Measurements from ENCODE around the gene KBTBD13. TPM values are rescaled to one million over a fixed set of nuclear protein-coding genes. Genes with fewer than 3 reads are reported as not detected.
A peak's percentile ranks its signal among the peaks of the same experiment; 100 is the strongest.

The KBTBD13 gene
- polyA plus RNA-seq, 2 donors: not detected

- peaks cover 0 to 3% of the 10 kb centered on the region in 2 donors for H3K36me3 ChIP-seq (ENCODE audit: control insufficient read depth in 2 of 2, insufficient read depth in 2 of 2, low read length in 1 of 2)
- H3K27ac ChIP-seq (ENCODE audit: low read depth in 2 of 2, low read length in 1 of 2): peak overlapping the region in 1 of 2 donors; percentile 61
- peaks cover 0 to 3% of the 10 kb centered on the region in 2 donors for H3K9me3 ChIP-seq (ENCODE audit: control insufficient read depth in 2 of 2, insufficient read depth in 1 of 2, low read depth in 1 of 2, low read length in 1 of 2)
- H3K4me3 ChIP-seq (ENCODE audit: low read depth in 1 of 2, low read length in 2 of 2): no peak overlapping the region
- H3K4me1 ChIP-seq (ENCODE audit: control insufficient read depth in 2 of 2, insufficient read depth in 2 of 2, low read length in 1 of 2): peaks cover 0 to 7% of the 10 kb centered on the region in 2 donors
- 80 to 86% methylated on average over 16 of the region's 16 CpGs for WGBS, 2 donors
- no peaks in the 10 kb centered on the region for H3K27me3 ChIP-seq (ENCODE audit: control insufficient read depth in 1 of 2, insufficient read depth in 2 of 2, low read length in 2 of 2)
These were observed 17.9 kb upstream of the KBTBD13 start for GRCh38 chr15:65058394-65059368.

GRCh38 chr15:65059369-65059750 is 17.2 kb upstream of the KBTBD13 start:
- H3K4me1 ChIP-seq (ENCODE audit: control insufficient read depth in 2 of 2, insufficient read depth in 2 of 2, low read length in 1 of 2): peaks cover 0 to 6% of the 10 kb centered on the region in 2 donors
- peak overlapping the region; percentile 12 to 61 for H3K27ac ChIP-seq (ENCODE audit: low read depth in 2 of 2, low read length in 1 of 2)
- peaks cover 0 to 3% of the 10 kb centered on the region in 2 donors for H3K36me3 ChIP-seq (ENCODE audit: control insufficient read depth in 2 of 2, insufficient read depth in 2 of 2, low read length in 1 of 2)
- no peak overlapping the region for H3K4me3 ChIP-seq (ENCODE audit: low read depth in 1 of 2, low read length in 2 of 2)
- H3K27me3 ChIP-seq (ENCODE audit: control insufficient read depth in 1 of 2, insufficient read depth in 2 of 2, low read length in 2 of 2): no peaks in the 10 kb centered on the region
- peaks cover 0 to 3% of the 10 kb centered on the region in 2 donors for H3K9me3 ChIP-seq (ENCODE audit: control insufficient read depth in 2 of 2, insufficient read depth in 1 of 2, low read depth in 1 of 2, low read length in 1 of 2)
- 77 to 79% methylated on average over 3 of the region's 3 CpGs for WGBS, 2 donors

GRCh38 chr15:65059931-65060596 is 16.5 kb upstream of the KBTBD13 start:
- peak overlapping the region in 1 of 2 donors; percentile 58 for H3K27ac ChIP-seq (ENCODE audit: low read depth in 2 of 2, low read length in 1 of 2)
- H3K4me1 ChIP-seq (ENCODE audit: control insufficient read depth in 2 of 2, insufficient read depth in 2 of 2, low read length in 1 of 2): no peaks in the 10 kb centered on the region
- peaks cover 0 to 3% of the 10 kb centered on the region in 2 donors for H3K36me3 ChIP-seq (ENCODE audit: control insufficient read depth in 2 of 2, insufficient read depth in 2 of 2, low read length in 1 of 2)
- H3K27me3 ChIP-seq (ENCODE audit: control insufficient read depth in 1 of 2, insufficient read depth in 2 of 2, low read length in 2 of 2): no peaks in the 10 kb centered on the region
- 76 to 82% methylated on average over 4 of the region's 4 CpGs for WGBS, 2 donors
- H3K9me3 ChIP-seq (ENCODE audit: control insufficient read depth in 2 of 2, insufficient read depth in 1 of 2, low read depth in 1 of 2, low read length in 1 of 2): no peaks in the 10 kb centered on the region
- no peak overlapping the region for H3K4me3 ChIP-seq (ENCODE audit: low read depth in 1 of 2, low read length in 2 of 2)

GRCh38 chr15:65060641-65061397 is 15.7 kb upstream of the KBTBD13 start:
- peaks cover 0 to 3% of the 10 kb centered on the region in 2 donors for H3K36me3 ChIP-seq (ENCODE audit: control insufficient read depth in 2 of 2, insufficient read depth in 2 of 2, low read length in 1 of 2)
- no peaks in the 10 kb centered on the region for H3K9me3 ChIP-seq (ENCODE audit: control insufficient read depth in 2 of 2, insufficient read depth in 1 of 2, low read depth in 1 of 2, low read length in 1 of 2)
- H3K4me3 ChIP-seq (ENCODE audit: low read depth in 1 of 2, low read length in 2 of 2): no peak overlapping the region
- H3K4me1 ChIP-seq (ENCODE audit: control insufficient read depth in 2 of 2, insufficient read depth in 2 of 2, low read length in 1 of 2): no peaks in the 10 kb centered on the region
- peak overlapping the region; percentile 13 to 58 for H3K27ac ChIP-seq (ENCODE audit: low read depth in 2 of 2, low read length in 1 of 2)
- 78 to 80% methylated on average over 6 of the region's 6 CpGs for WGBS, 2 donors
- H3K27me3 ChIP-seq (ENCODE audit: control insufficient read depth in 1 of 2, insufficient read depth in 2 of 2, low read length in 2 of 2): no peaks in the 10 kb centered on the region

- Histone ChIP-seq H3K4me1 (ENCODE audit: control insufficient read depth in 2 of 2, insufficient read depth in 2 of 2, low read length in 1 of 2) (no peaks in the 10 kb centered on the region), H3K27me3 (ENCODE audit: control insufficient read depth in 1 of 2, insufficient read depth in 2 of 2, low read length in 2 of 2) (no peaks in the 10 kb centered on the region), H3K27ac (ENCODE audit: low read depth in 2 of 2, low read length in 1 of 2) (peak overlapping the region in 1 of 2 donors; percentile 6), H3K9me3 (ENCODE audit: control insufficient read depth in 2 of 2, insufficient read depth in 1 of 2, low read depth in 1 of 2, low read length in 1 of 2) (no peaks in the 10 kb centered on the region), H3K36me3 (ENCODE audit: control insufficient read depth in 2 of 2, insufficient read depth in 2 of 2, low read length in 1 of 2) (peaks cover 0 to 3% of the 10 kb centered on the region in 2 donors), H3K4me3 (ENCODE audit: low read depth in 1 of 2, low read length in 2 of 2) (no peak overlapping the region)
- WGBS, 2 donors: 73 to 77% methylated on average over 5 of the region's 5 CpGs
These were observed 14.5 kb upstream of the KBTBD13 start for GRCh38 chr15:65062061-65062460.

- H3K36me3 ChIP-seq (ENCODE audit: control insufficient read depth in 2 of 2, insufficient read depth in 2 of 2, low read length in 1 of 2): peaks cover 0 to 3% of the 10 kb centered on the region in 2 donors
- no peak overlapping the region for H3K4me3 ChIP-seq (ENCODE audit: low read depth in 1 of 2, low read length in 2 of 2)
- WGBS, 2 donors: 74 to 75% methylated on average over 5 of the region's 5 CpGs
- H3K27me3 ChIP-seq (ENCODE audit: control insufficient read depth in 1 of 2, insufficient read depth in 2 of 2, low read length in 2 of 2): no peaks in the 10 kb centered on the region
- H3K4me1 ChIP-seq (ENCODE audit: control insufficient read depth in 2 of 2, insufficient read depth in 2 of 2, low read length in 1 of 2): peaks cover 3 to 5% of the 10 kb centered on the region in 2 donors
- no peak overlapping the region for H3K27ac ChIP-seq (ENCODE audit: low read depth in 2 of 2, low read length in 1 of 2)
- no peaks in the 10 kb centered on the region for H3K9me3 ChIP-seq (ENCODE audit: control insufficient read depth in 2 of 2, insufficient read depth in 1 of 2, low read depth in 1 of 2, low read length in 1 of 2)
These were observed 13.8 kb upstream of the KBTBD13 start for GRCh38 chr15:65062726-65063125.

DNA sequence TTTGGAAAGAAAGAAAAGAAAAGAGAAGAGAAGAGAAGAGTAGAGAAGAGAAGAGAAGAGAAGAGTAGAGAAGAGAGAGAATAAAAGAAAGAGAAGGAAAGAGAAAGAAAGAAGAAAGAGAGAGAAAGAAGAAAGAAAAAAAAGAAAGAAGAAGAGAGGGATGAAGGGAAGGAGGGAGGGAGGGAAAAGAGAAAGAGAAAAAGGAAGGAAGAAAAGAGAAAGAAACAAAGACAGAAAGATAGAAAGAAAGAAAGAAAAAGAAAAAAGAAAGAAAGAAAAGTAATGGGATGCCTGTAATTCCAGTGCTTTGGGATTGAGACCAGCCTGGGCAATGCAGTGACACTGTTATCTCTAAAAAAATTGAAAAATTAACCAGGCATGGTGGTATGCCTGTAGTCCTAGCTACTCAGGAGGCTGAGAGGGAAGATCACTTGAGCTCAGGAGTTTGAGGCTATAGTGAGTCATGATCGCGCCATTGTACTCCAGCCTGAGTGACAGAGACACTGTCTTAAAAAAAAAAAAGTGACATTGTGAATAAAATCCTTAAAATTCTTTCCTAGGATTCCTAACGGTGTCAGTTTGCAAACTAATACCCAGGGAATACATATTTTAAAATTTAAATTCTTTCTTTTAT is 10.4 kb upstream of the KBTBD13 start:
- Histone ChIP-seq H3K27ac (ENCODE audit: low read depth in 2 of 2, low read length in 1 of 2) (peak overlapping the region in 1 of 2 donors; percentile 80), H3K4me1 (ENCODE audit: control insufficient read depth in 2 of 2, insufficient read depth in 2 of 2, low read length in 1 of 2) (peaks cover 3 to 5% of the 10 kb centered on the region in 2 donors), H3K4me3 (ENCODE audit: low read depth in 1 of 2, low read length in 2 of 2) (peak overlapping the region in 1 of 2 donors; percentile 62)

DNA sequence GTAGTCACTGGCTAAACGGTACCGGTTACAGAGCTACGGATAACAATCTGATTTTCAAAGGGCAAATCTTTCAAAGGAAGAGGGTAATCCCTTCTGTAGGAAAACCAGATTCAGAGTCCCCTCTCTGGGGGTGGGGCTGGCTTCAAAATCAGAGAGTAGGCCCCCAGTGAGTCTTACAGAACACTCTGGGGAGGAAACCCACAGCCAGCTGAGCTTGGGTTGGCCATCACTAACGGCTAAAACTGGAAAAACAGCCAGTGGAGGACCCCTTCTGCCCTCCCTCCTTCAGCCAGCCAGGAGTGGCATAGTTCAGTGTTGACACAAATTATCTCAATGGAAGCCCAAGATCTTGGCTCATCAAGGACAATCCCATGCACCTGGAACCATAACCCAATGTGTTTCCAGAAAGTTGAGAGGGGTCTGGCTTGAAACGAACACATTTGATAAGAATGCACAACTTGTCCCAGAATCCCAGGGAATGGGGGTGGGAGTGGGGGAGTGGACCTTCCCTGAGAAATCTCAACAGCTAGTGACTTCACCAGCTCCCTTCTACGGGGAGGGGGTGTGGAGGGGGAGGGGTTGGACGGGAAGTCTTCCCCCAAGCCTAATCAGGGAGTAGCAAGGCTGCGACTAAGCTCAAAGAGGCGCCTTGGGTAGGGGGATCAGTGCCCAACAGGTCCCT is 9.8 kb upstream of the KBTBD13 start:
- Histone ChIP-seq H3K9me3 (ENCODE audit: control insufficient read depth in 2 of 2, insufficient read depth in 1 of 2, low read depth in 1 of 2, low read length in 1 of 2) (no peaks in the 10 kb centered on the region), H3K4me3 (ENCODE audit: low read depth in 1 of 2, low read length in 2 of 2) (peak overlapping the region; percentile 61 to 62), H3K4me1 (ENCODE audit: control insufficient read depth in 2 of 2, insufficient read depth in 2 of 2, low read length in 1 of 2) (peaks cover 5 to 11% of the 10 kb centered on the region in 2 donors), H3K36me3 (ENCODE audit: control insufficient read depth in 2 of 2, insufficient read depth in 2 of 2, low read length in 1 of 2) (no peaks in the 10 kb centered on the region), H3K27me3 (ENCODE audit: control insufficient read depth in 1 of 2, insufficient read depth in 2 of 2, low read length in 2 of 2) (no peaks in the 10 kb centered on the region), H3K27ac (ENCODE audit: low read depth in 2 of 2, low read length in 1 of 2) (peak overlapping the region; percentile 80 to 90)
- 40 to 48% methylated on average over 9 of the region's 9 CpGs for WGBS, 2 donors

More for the DNA sequence above, 10.4 kb upstream of the KBTBD13 start:
- no peaks in the 10 kb centered on the region for H3K9me3 ChIP-seq (ENCODE audit: control insufficient read depth in 2 of 2, insufficient read depth in 1 of 2, low read depth in 1 of 2, low read length in 1 of 2)
- 50 to 76% methylated on average over 3 of the region's 3 CpGs for WGBS, 2 donors
- no peaks in the 10 kb centered on the region for H3K27me3 ChIP-seq (ENCODE audit: control insufficient read depth in 1 of 2, insufficient read depth in 2 of 2, low read length in 2 of 2)
- H3K36me3 ChIP-seq (ENCODE audit: control insufficient read depth in 2 of 2, insufficient read depth in 2 of 2, low read length in 1 of 2): no peaks in the 10 kb centered on the region
